GM19328 (cell line): ENCODE results near the gene VEGFC.

ENCODE experiments used
- ATAC-seq: cut with Tn5 transposase; IDR thresholded peaks from one replicate; pipeline ENCODE4 v1.9.1; 2021; ENCODE audit warnings: mild to moderate bottlenecking, moderate library complexity; ENCODE audit not compliant: unreplicated experiment

Gene VEGFC

GRCh38 chr4:176799653-176800052, 6.9 kb upstream of the VEGFC start:
- no peak for ATAC-seq

GRCh38 chr4:176798540-176798939, 5.8 kb upstream of the VEGFC start:
- no peak for ATAC-seq

DNA sequence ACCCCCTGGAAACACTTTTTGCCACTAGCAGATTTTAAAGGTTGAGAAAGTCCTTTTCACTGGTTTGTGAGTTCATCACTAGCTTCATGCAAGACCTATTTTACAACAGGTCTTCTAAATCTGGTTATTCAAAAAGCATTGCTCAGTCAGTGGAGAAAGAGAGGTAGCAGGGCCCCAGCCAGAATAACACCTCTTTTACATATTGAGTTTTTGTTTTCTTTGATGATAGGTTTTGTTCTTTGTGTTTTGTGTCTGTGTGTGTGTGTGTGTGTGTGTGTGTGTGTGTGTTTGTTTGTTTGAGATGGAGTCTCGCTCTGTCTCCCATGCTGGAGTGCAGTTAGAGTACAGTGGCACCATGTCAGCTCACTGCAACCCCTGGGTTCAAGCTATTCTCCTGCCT, 2.7 kb upstream of the VEGFC start:
- no peak for ATAC-seq

DNA sequence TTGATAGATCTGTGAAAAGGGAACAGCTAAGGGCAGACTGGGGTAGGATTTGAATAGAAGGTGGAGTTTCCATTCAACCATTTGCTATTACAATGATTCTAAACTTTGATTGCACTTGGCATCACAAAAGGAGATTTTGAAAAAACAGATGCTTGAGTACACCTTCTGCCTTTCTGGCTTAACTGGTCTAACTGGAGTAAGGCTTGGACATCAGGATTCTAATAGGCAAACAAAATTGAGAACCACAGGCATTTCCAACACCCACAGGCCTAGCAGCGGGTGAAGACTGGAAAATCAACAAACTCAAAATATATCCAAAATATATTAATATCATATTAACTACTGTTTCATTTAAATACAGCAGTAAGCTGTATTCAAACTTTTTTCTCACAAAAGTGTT, 1.9 kb upstream of the VEGFC start:
- no peak for ATAC-seq

DNA sequence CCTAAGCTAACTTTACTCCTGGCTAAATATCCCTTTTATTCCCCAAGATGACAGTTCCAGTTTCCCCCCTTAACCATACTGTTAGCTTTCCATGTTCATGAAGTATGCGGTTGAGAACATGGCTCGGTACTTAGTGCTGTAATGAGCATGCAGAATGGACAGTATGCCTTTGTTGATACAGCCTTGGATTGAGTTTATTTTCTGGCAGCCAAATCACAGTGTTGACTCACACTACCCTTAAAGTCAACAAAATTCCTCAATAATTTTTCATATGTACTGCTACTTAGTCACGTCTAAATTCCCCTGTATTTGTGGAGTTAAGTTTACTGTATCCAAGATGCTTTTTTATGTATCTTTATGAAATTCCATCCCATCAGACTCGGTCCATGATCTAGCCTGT, 1.4 kb upstream of the VEGFC start:
- ATAC-seq: no peak

GRCh38 chr4:176793060-176793605, 411 bp upstream of the VEGFC start:
- ATAC-seq: no peak

- peak; percentile 1 for ATAC-seq
Measured at GRCh38 chr4:176791591-176792325, 964 bp downstream of the VEGFC start.

DNA sequence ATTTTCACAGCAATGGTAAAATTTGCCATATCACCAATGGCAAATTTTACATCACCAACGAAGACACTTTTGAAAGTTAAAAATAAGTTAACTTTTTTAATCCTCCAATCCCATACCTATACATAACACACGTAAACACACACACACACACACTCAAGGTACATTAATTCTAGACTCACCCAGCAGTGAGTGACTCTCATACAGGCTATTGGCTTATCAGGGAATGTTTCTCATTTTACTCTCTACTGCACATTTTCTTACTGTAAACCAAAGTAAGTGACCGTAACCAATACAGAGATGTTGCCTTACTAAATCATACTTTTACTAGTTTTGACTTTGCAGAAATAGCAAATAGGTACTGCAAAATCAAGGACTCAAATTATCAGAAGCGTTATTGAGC, 2.3 kb downstream of the VEGFC start:
- ATAC-seq: no peak

GRCh38 chr4:176789955-176790354, 2.8 kb downstream of the VEGFC start:
- no peak for ATAC-seq

- no peak for ATAC-seq
Measured at GRCh38 chr4:176788971-176789370, 3.8 kb downstream of the VEGFC start.

GRCh38 chr4:176788248-176788647, 4.5 kb downstream of the VEGFC start:
- no peak for ATAC-seq

GRCh38 chr4:176784816-176785215, 7.9 kb downstream of the VEGFC start:
- ATAC-seq: no peak

DNA sequence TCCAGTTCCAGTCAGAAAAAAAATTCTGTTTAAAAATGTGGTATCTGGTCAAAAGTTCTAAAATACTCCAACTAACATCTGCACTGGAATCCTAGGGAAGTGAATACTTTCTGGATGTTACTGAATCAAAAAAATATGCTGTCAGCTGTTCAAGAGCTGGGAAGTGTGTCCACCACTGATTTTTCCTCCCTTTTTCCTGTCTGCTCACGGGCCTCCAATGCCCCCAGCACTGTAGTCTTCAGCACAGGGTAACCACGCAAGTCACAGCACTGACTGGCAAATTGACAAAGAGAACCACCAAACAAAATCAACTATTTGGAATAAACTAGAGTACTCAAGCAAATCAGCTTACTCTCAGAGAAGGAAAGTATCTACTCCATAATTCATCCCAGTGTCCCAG, 9.9 kb downstream of the VEGFC start:
- no peak for ATAC-seq

DNA sequence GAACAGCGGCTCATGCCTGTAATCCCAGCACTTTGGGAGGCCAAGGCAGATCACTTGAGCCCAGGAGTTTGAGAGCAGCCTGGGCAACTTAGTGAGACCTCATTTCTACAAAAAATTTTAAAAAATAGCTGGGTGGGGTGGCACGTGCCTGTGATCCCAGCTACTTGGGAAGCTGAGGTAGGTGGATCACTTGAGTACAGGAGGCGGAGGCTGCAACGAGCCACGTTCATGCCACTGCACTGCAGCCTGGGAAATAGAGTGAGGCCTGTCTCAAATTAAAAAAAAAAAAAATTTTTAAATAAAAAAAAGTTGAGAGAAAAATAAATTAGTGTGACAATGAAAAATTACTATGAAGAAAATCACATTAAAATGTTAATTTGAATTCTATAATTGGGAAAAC, 10.5 kb downstream of the VEGFC start:
- ATAC-seq: no peak

DNA sequence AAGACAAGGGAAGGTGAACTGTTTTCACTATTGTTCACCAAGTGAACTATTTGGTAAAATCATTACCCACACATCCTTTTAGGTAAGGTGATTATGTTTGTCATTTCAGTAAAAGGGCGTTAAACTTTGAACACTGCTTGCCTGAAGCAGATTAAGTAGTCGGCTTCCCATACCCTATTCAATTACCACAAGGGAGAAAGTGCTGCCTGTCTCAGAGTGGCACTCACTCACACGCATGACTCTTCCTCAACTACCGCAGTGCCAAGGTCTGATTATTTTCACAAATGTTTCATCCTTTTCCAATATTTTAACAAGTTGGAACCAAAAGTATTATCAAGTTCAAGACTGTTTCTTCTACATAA, 11.0 kb downstream of the VEGFC start:
- ATAC-seq: no peak

DNA sequence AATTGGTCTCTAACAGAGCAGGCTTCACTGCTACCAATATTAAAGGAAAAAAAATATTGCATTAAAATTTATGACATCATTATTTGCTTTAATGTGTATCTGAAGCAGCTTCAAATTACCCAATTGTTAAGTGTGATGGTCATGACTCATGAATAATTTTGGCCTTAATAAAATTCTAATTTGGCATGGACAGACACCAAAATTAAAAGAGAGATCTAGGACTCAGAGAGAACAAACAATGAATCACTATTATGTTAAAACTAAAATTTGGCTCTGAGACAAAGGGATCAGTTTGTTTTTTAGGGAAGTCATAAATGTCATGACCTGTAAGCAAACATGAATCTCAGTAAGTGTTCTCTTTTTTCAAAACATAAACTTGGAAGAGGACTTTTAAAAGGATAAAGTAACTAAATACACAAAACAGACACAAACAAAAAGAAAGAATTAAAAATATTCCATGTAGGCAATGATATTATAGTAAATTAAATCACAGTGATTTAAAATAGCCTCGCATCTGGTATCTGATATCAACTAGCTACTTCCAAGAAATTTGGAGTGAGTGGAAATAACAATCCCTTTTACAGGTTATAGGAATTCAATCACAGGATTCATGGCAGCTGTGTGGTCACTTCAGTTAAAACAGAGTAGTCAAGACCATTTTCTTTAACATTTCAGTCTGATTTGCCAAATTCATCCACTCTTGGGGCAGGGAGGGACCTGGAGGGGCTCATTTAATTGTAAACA, 11.6 kb downstream of the VEGFC start:
- ATAC-seq: no peak

DNA sequence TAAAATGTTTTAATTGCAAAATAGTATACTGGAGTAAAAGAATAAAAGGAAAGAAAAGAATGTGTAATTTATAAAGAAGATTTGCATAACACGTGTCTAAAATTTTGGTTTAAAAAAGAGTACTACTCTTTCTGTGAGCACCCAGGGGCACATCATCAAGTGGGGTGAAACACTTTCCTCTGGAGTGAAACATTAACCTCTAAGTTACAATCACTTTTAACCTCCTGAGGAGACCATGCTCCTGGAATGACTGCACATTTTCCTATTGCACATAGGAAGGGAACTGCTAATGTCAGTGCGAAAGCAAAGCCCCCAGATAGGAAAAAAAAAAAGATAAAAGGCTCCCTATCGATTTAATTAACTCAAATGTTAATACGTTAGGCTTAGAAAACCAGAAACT, 13.3 kb downstream of the VEGFC start:
- no peak for ATAC-seq

DNA sequence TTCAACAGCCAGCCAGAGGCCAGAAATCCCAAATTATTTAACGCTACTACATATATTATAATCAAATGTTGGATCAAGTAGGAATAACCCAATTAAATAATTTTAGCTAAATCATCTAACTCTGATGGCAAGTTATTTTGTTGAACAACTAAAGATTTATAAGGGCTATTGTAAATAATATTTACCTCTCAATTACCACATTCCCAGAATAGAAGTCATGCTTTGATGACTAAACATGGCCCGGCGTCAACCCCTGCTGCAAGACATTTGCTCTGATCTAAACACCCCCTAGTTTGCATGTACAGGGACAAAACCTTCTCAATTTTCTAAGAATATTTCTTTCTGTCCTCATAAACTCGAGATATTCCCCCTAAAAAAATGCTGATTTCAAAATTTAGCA, 14.2 kb downstream of the VEGFC start:
- no peak for ATAC-seq

DNA sequence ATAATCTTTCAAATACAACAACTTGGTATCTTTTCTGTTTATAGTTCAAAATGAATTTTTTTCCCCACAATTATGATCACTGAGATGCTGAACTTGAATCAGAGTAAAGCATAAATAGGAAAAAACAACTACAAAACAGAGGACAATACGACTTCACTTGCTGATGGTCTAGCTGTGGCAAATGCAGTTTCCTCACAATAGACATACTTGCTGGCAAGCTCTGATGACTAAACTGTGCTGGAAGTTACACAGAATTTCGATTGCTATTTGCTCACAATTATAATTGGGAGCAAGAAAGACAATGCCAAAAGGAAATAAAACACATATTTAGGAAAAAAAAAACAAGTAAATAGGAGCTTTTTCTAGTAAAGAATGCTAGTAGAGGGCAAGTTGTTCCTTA, 14.7 kb downstream of the VEGFC start:
- no peak for ATAC-seq

- ATAC-seq: no peak
Measured at GRCh38 chr4:176775338-176775737, 17.4 kb downstream of the VEGFC start.

GRCh38 chr4:176774852-176775251, 17.9 kb downstream of the VEGFC start:
- no peak for ATAC-seq

DNA sequence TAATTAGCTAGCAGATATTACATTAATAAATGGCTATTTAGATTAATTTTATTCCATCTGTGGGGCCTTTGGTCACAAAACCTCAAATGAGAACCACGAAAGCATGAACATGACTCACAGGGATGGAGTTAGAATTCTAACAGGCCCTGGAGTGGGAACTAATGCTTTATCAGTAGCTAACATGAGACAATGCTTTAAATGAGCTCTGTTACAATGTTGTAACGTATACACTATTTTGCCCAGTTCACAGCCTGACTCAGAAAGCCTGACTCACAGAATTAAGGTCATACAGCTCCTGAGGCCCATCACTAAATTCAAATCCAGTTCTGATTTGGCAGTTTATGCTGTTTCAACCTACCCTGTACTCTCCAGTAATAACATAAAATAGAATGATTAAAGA, 23.2 kb downstream of the VEGFC start:
- ATAC-seq: no peak
